ENCODE data around the gene SMTN. TPM values are rescaled to one million over a fixed set of nuclear protein-coding genes. Genes with fewer than 3 reads are reported as not detected.
"Not testable (repeated sequence)": the region's sequence is repeated elsewhere in the genome, so short reads cannot be mapped to it uniquely, and the experiment has no call there.

The SMTN gene
- total and polyA plus RNA-seq, 9 donors: 23.1 to 238 (median 61.2) TPM

DNA sequence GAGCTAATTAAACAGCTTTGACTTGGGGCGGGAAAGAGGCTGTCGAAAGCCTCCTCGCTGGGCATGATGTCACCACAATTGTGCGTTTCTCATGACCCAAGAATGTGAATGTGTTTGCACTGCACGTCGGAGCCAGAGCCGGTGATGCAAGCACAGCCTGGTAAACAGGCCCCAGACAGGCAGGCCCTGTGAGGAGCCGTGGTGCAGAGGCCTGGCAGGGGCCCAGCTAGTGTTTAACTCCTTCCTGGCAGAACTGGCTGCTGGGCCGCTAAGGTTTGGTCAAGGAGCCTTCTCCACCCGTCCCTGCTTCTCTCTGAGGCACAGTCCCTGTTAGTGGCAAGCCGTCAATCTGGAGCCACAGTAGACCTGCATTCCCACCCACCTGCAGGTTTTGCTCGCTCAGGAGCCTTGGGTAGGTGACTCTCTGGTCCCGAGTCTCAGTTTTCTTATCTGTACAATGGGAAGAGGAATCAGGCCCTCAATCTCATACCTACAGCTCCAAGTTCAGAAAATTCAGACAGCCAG lies 25.4 kb upstream of the SMTN start:
- WGBS, 3 donors: 21 to 38% (median 29%) methylated on average over 12 to 13 of the region's 13 CpGs
- intact Hi-C loops (cut with DNase I): no loop called here
- TF ChIP-seq EP300 (IDR thresholded peaks at IDR 0.05): peak; percentile 79
- TF ChIP-seq POLR2A (IDR thresholded peaks at IDR 0.05): peak; percentile 31
- TF ChIP-seq, protein P1, sequence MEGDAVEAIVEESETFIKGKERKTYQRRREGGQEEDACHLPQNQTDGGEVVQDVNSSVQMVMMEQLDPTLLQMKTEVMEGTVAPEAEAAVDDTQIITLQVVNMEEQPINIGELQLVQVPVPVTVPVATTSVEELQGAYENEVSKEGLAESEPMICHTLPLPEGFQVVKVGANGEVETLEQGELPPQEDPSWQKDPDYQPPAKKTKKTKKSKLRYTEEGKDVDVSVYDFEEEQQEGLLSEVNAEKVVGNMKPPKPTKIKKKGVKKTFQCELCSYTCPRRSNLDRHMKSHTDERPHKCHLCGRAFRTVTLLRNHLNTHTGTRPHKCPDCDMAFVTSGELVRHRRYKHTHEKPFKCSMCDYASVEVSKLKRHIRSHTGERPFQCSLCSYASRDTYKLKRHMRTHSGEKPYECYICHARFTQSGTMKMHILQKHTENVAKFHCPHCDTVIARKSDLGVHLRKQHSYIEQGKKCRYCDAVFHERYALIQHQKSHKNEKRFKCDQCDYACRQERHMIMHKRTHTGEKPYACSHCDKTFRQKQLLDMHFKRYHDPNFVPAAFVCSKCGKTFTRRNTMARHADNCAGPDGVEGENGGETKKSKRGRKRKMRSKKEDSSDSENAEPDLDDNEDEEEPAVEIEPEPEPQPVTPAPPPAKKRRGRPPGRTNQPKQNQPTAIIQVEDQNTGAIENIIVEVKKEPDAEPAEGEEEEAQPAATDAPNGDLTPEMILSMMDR (IDR thresholded peaks at IDR 0.05): no peak
- H3K27me3 ChIP-seq: no peaks in the 10 kb centered on the region
- H3K27ac ChIP-seq: peak overlapping the region; percentile 57 to 59
- H3K4me1 ChIP-seq (ENCODE audit: insufficient read depth): peaks cover 6% of the 10 kb centered on the region
- no peaks in the 10 kb centered on the region for H3K36me3 ChIP-seq
- no peak overlapping the region for H3K4me3 ChIP-seq
- peak; percentile 88 to 94 (median 90) for DNase-seq
- no peaks in the 10 kb centered on the region for H3K9me3 ChIP-seq

DNA sequence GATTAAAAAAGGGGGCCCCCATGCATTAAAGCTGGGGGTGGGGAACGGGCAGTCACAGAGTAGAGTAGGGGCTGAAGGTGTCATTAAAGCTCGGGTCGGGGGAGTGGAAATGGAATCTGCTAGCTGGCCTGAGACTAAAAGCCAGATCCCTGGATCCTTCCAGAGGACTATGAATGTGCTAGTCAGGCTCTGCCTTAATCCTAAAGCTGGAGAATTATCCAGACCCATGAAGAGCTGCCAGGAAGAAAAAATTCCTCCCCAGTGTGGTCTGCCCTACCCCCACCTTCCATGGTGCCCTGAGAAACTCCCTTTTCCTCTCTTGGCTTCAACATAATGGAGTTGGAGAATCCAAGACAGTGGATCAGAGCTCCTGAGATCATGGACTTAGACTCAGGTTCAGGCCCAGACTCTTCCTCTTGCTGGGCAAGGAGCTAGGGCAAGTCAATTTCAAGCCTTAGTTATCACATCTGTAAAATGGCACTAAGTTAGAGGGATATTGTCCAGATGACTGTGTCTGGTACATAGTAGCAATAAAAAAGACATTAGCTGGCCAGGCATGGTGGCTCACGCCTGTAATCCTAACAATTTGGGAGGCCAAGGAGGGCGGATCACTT lies 24.0 kb upstream of the SMTN start:
- TF ChIP-seq, protein P1 (IDR thresholded peaks at IDR 0.05): no peak
- TF ChIP-seq POLR2A (IDR thresholded peaks at IDR 0.05) (no peak), EP300 (IDR thresholded peaks at IDR 0.05) (no peak)
- Histone ChIP-seq H3K4me1 (ENCODE audit: insufficient read depth) (peaks cover 6% of the 10 kb centered on the region), H3K27ac (peak overlapping the region in 1 of 2 donors; percentile 62), H3K27me3 (no peaks in the 10 kb centered on the region), H3K36me3 (no peaks in the 10 kb centered on the region), H3K9me3 (no peaks in the 10 kb centered on the region), H3K4me3 (no peak overlapping the region)
- DNase-seq: no peak
- intact Hi-C loops (cut with DNase I): no loop called here
- WGBS, 3 donors: 60 to 77% (median 68%) methylated on average over 5 of the region's 5 CpGs

DNA sequence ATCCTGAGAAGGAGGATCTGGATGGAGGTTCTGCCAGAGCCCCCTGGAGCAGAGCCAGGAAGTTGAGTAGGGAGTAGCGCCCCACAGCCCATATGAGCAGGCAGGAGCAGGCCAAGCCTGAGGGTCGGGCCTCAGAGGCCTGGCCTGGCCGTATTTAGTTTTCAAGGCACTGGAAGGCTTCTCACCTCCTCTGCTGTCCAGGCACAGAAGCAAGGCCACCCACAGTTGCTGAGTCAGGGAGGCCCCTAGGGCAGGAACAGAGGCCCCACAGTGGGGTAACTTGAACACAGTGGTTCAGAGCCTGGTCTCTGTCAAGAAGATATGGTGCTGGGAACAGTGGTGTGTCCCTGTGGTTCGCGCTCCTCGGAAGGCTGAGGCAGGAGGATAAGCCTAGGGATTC lies 21.5 kb upstream of the SMTN start:
- 49 to 54% (median 53%) methylated on average over 6 of the region's 6 CpGs for WGBS, 3 donors
- not testable (repeated sequence) for H3K27ac ChIP-seq

DNA sequence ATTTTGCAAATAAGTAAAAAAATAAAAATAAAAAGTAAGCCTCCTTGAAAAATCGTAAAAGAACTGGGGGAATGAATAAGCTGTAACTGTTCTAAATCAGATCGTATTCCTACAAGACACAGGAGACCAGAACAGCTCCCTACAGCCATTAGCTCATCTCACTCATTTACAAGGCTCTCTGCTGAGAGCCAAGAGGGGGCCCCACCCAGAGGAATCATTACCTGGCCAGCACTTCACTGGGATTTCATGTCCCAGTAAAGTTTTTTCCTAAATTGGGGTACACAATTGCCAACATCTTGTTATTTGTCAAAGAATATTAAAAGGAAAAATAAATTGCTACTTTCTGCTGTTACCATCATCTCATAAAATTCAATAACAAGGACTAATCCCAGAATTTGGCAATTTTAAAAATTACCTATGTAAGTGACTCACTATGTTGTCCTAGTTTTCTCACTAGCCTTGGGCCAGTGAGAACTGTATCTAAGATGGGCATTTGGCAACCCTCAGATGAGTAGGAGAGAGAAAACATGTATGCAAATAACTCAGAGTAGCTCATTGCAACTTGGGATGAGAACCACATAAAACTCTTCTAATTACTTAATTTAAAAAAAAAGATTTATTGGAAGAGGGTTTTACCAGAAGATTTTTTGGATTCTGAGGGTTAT lies 18.4 kb upstream of the SMTN start:
- TF ChIP-seq EP300 (IDR thresholded peaks at IDR 0.05) (no peak), POLR2A (IDR thresholded peaks at IDR 0.05) (no peak)
- TF ChIP-seq, protein P1 (IDR thresholded peaks at IDR 0.05): no peak
- no peak for DNase-seq
- H3K4me1 ChIP-seq (ENCODE audit: insufficient read depth): peaks cover 1% of the 10 kb centered on the region
- H3K36me3 ChIP-seq: no peaks in the 10 kb centered on the region
- intact Hi-C loops (cut with DNase I): no loop called here
- WGBS, 3 donors: 38 to 44% (median 43%) methylated on average over 2 of the region's 2 CpGs
- H3K4me3 ChIP-seq: no peak overlapping the region
- H3K27ac ChIP-seq: no peak overlapping the region
- H3K9me3 ChIP-seq: no peaks in the 10 kb centered on the region
- H3K27me3 ChIP-seq: no peaks in the 10 kb centered on the region

More for the DNA sequence above, 21.5 kb upstream of the SMTN start:
- H3K4me1 ChIP-seq (ENCODE audit: insufficient read depth); intact Hi-C loops (cut with DNase I); H3K36me3 ChIP-seq; H3K27me3 ChIP-seq; H3K9me3 ChIP-seq; H3K4me3 ChIP-seq: not testable (repeated sequence)
- DNase-seq: peak in 1 of 5 donors; percentile 58

DNA sequence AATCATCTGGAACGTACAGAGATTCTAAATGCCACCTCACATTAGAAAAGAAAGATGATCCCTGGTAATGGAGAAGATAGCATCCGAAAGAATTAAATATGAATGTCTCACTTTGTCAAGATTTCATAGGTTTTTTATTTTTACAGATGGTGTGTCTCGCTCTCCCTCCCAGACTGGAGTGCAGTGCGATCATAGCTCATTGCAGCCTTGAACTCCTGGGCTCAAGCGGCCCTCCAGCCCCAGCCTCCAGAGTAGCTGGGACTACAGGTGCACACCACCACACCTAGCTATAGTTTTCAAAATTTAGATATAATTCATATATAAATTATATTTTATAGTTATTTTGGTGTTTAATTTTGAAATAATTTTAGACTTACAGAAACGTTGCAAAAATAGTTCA lies 16.7 kb upstream of the SMTN start:
- no peaks in the 10 kb centered on the region for H3K36me3 ChIP-seq
- intact Hi-C loops (cut with DNase I): no loop called here
- H3K4me1 ChIP-seq (ENCODE audit: insufficient read depth): peaks cover 1% of the 10 kb centered on the region
- no peak for DNase-seq
- H3K9me3 ChIP-seq: no peaks in the 10 kb centered on the region
- no peak overlapping the region for H3K4me3 ChIP-seq
- no peaks in the 10 kb centered on the region for H3K27me3 ChIP-seq
- no peak overlapping the region for H3K27ac ChIP-seq
- WGBS, 3 donors: 82 to 87% (median 85%) methylated on average over 6 of the region's 6 CpGs
- TF ChIP-seq EP300 (IDR thresholded peaks at IDR 0.05) (no peak), POLR2A (IDR thresholded peaks at IDR 0.05) (no peak)
- TF ChIP-seq, protein P1 (IDR thresholded peaks at IDR 0.05): no peak
